DND-41 (cell line): ENCODE measurements around the gene EHMT1.

Experiments
- CTCF ChIP-seq: IDR thresholded peaks from 2 replicates; pipeline ENCODE4 v1.5.1; 2012; ENCODE audit warnings: borderline replicate concordance, low read length, moderate library complexity, mild to moderate bottlenecking; ENCODE audit not compliant: poor library complexity, severe bottlenecking; ENCODE audit errors: extremely low read depth
- EZH2 ChIP-seq: IDR thresholded peaks from 3 replicates; pipeline ENCODE4 v1.6.1; 2012; ENCODE audit warnings: borderline replicate concordance, low read depth, mild to moderate bottlenecking, moderate library complexity, low read length, inconsistent platforms; ENCODE audit not compliant: severe bottlenecking

GRCh38 chr9:137816531-137817235, 197.9 kb downstream of the EHMT1 start:
- TF ChIP-seq CTCF: no peak
- no peak for TF ChIP-seq EZH2
